ENCODE measurements around the gene ARID5B. TPM values are rescaled to one million over a fixed set of nuclear protein-coding genes. Genes with fewer than 3 reads are reported as not detected.

Gene ARID5B
- total and polyA plus RNA-seq, 2 donors (not counting 3 experiments of a cell fraction or from before 2014, with no cell fraction given) = 5.6 to 8.9 TPM

DNA sequence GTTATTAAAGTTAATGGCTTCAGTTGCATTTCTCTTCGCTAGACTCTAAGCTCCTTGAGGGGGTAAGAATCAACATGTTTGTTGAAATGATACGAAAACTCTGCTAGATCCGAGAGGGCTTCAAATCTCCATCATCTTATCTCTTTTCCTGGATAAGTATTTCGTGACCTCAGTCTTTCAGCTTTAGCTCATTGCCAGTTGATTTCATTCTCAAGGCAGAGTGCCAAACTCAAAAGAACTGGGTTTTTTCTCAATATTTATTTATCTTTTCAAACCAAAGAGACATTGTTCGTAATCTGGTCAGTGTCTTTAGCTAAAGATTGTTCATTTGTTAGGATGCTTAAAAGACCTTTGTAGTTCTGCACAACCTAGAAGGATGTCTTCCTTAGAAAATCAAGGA, 108.9 kb downstream of the ARID5B start:
- H3K9ac ChIP-seq (replicated peaks; ENCODE audit: extremely low read depth, insufficient read depth, low read length) = no peak overlapping the region
- no peaks in the 10 kb centered on the region for H3K9me3 ChIP-seq (replicated peaks; ENCODE audit: control insufficient read depth, insufficient read depth, low read length)
- H4K20me1 ChIP-seq (replicated peaks; ENCODE audit: control insufficient read depth, extremely low read depth, insufficient read depth, low read length) = no peaks in the 10 kb centered on the region
- H3K4me2 ChIP-seq (ENCODE audit: insufficient read depth, low read length) = no peak overlapping the region
- H3K27me3 ChIP-seq (ENCODE audit: control insufficient read depth in 2 of 2, insufficient read depth in 2 of 2, low read length in 2 of 2) = no peaks in the 10 kb centered on the region
- no peak overlapping the region for H2AFZ ChIP-seq (ENCODE audit: low read depth, low read length)
- no TSS peak for BruUV-seq (replicated peaks)
- H3K36me3 ChIP-seq (ENCODE audit: control insufficient read depth in 2 of 2, extremely low read depth in 1 of 2, insufficient read depth in 2 of 2, low read length in 2 of 2) = no peaks in the 10 kb centered on the region
- intact Hi-C loops (cut with micrococcal nuclease) = no loop called here
- no peak for DNase-seq (ENCODE audit: low read depth, low spot score)
- H3K9me1 ChIP-seq (replicated peaks; ENCODE audit: control insufficient read depth, extremely low read depth, insufficient read depth, low read length) = no peaks in the 10 kb centered on the region
- no peaks in the 10 kb centered on the region for H3K4me1 ChIP-seq (ENCODE audit: control insufficient read depth, extremely low read depth, insufficient read depth, low read length)
- TF ChIP-seq, protein P1, sequence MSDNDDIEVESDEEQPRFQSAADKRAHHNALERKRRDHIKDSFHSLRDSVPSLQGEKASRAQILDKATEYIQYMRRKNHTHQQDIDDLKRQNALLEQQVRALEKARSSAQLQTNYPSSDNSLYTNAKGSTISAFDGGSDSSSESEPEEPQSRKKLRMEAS (IDR thresholded peaks at IDR 0.05; ENCODE audit: insufficient read depth, insufficient read length) = no peak
- TF ChIP-seq MYC (IDR thresholded peaks at IDR 0.05; ENCODE audit: low read depth, low read length) (no peak), POLR2A (IDR thresholded peaks at IDR 0.05; ENCODE audit: low read depth, low read length) (no peak), JUN (IDR thresholded peaks at IDR 0.05; ENCODE audit: borderline replicate concordance, insufficient read depth, insufficient read length, low read depth) (no peak), POLR2AphosphoS5 (IDR thresholded peaks at IDR 0.05; ENCODE audit: insufficient read depth, low read depth, low read length) (no peak), FOS (IDR thresholded peaks at IDR 0.05; ENCODE audit: borderline replicate concordance, insufficient read depth, low read length) (no peak), EZH2 (IDR thresholded peaks at IDR 0.05; ENCODE audit: borderline replicate concordance, low read depth, low read length, severe bottlenecking) (no peak), GATA2 (IDR thresholded peaks at IDR 0.05; ENCODE audit: insufficient read depth, insufficient read length, low read depth, low read length) (no peak)
- TF ChIP-seq, protein P2, sequence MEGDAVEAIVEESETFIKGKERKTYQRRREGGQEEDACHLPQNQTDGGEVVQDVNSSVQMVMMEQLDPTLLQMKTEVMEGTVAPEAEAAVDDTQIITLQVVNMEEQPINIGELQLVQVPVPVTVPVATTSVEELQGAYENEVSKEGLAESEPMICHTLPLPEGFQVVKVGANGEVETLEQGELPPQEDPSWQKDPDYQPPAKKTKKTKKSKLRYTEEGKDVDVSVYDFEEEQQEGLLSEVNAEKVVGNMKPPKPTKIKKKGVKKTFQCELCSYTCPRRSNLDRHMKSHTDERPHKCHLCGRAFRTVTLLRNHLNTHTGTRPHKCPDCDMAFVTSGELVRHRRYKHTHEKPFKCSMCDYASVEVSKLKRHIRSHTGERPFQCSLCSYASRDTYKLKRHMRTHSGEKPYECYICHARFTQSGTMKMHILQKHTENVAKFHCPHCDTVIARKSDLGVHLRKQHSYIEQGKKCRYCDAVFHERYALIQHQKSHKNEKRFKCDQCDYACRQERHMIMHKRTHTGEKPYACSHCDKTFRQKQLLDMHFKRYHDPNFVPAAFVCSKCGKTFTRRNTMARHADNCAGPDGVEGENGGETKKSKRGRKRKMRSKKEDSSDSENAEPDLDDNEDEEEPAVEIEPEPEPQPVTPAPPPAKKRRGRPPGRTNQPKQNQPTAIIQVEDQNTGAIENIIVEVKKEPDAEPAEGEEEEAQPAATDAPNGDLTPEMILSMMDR (IDR thresholded peaks at IDR 0.05; ENCODE audit: extremely low read depth in 1 of 2, insufficient read depth in 1 of 2, low read depth in 1 of 2, low read length in 2 of 2) = no peak
- dilution Hi-C loops (cut with MboI; ENCODE audit: extremely low pct_ligation_motif_present, low sequenced_read_pairs) = no loop called here
- H3K4me3 ChIP-seq (replicated peaks in 1 of 3; ENCODE audit: insufficient read depth in 1 of 3, low read depth in 1 of 3, low read length in 3 of 3) = no peak overlapping the region
- FAIRE-seq = no peak
- POLR2A ChIA-PET = no interaction called here
- no peaks in the 10 kb centered on the region for H3K79me2 ChIP-seq (ENCODE audit: control insufficient read depth, insufficient read depth, low read length)
- no peak overlapping the region for H3K27ac ChIP-seq (ENCODE audit: insufficient read depth, low read depth, low read length)
- CTCF ChIA-PET = interaction anchor here (1.1 to 1.5 kb wide), 3 partner anchors 10 to 113 kb away, joined by 3 to 7 read pairs (median 4); no protein-coding TSS in a partner anchor

All from endothelial cell of umbilical vein (primary cell).